ENCODE measurements around the gene GET3. TPM values are rescaled to one million over a fixed set of nuclear protein-coding genes. Genes with fewer than 3 reads are reported as not detected.
A peak's percentile ranks its signal among the peaks of the same experiment; 100 is the strongest.

Gene GET3
- total and polyA plus RNA-seq, 2 of the 13 experiments (the other 11 are each of a cell fraction or from before 2014, with no cell fraction given): 57.7 to 59.4 TPM

GRCh38 chr19:12782174-12782423 lies 44.8 kb downstream of the GET3 start (continued):
- TF ChIP-seq, protein P1, sequence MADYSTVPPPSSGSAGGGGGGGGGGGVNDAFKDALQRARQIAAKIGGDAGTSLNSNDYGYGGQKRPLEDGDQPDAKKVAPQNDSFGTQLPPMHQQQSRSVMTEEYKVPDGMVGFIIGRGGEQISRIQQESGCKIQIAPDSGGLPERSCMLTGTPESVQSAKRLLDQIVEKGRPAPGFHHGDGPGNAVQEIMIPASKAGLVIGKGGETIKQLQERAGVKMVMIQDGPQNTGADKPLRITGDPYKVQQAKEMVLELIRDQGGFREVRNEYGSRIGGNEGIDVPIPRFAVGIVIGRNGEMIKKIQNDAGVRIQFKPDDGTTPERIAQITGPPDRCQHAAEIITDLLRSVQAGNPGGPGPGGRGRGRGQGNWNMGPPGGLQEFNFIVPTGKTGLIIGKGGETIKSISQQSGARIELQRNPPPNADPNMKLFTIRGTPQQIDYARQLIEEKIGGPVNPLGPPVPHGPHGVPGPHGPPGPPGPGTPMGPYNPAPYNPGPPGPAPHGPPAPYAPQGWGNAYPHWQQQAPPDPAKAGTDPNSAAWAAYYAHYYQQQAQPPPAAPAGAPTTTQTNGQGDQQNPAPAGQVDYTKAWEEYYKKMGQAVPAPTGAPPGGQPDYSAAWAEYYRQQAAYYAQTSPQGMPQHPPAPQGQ (CRISPR knock-in tag; IDR thresholded peaks at IDR 0.05; ENCODE audit: borderline replicate concordance): no peak

DNA sequence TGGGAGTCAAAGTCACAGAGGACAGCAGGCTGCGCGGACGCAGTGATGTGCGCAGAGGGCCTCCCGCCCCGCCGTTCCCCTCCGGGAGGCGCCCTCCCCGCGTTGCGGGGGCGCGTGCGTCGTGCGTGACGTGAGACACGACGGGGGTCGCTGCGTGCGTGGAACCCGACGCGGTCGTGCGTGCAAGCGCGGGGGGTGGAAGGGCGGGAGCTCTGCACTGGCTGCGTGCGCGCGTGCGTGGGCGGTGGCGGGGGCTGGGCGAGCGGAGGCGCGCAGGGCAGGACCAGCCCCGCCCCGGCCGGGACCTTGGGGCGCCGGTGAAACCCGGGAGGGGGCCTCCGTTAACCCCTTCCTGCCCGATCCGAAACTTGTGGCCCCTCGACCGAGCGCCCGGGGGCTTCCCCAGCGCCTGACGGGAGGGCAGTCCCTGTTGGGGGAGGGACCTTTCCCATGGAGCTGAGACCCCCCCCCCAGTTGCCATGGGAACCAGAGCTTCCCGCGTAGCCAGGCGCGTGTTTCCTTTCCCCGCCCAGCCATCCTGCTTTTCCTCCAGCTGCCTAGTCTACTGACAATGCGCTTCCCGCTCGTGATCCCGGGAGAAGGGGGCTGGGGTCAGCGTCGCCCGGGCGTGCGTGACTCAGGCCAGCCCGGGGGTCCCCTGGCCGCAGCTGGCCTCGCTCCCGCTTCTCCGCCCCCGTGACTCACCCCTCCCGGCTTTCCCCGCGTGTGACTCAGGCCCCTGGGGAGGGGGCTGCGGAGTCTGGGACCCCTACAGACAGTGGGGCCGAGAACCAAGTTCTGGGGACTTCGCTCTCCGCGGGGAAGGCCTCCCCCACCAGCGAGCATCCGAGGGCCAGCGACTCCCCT lies 45.4 kb downstream of the GET3 start:
- H3K9ac ChIP-seq (ENCODE audit: insufficient read depth, low read depth, low read length): peak overlapping the region; percentile 14; the same call in 1 of the 2 replicates
- CTCF ChIA-PET (ENCODE audit: low intra/inter-chr PET ratio, low total read pairs): no interaction called here
- TF ChIP-seq PITX1 (CRISPR knock-in tag; IDR thresholded peaks at IDR 0.05) (no peak), BRCA1 (CRISPR knock-in tag; IDR thresholded peaks at IDR 0.05) (no peak), PAXIP1 (CRISPR knock-in tag; conservative IDR thresholded peaks at IDR 0.05) (peak; percentile 24; the same call in 1 of the 2 replicates), ZNF792 (CRISPR knock-in tag; IDR thresholded peaks at IDR 0.05) (no peak), SALL1 (CRISPR knock-in tag; IDR thresholded peaks at IDR 0.05) (peak; percentile 31; the same call in 1 of the 2 replicates), TCF12 (IDR thresholded peaks at IDR 0.05) (no peak), TCF12 (CRISPR knock-in tag; IDR thresholded peaks at IDR 0.05) (peak; percentile 45; the same call in 1 of the 2 replicates), PAX8 (CRISPR knock-in tag; IDR thresholded peaks at IDR 0.05; ENCODE audit: borderline replicate concordance) (no peak), ZNF143 (CRISPR knock-in tag; IDR thresholded peaks at IDR 0.05) (no peak), PHF21A (CRISPR knock-in tag; IDR thresholded peaks at IDR 0.05) (no peak), MAX (IDR thresholded peaks at IDR 0.05) (peak; percentile 4), KMT2B (CRISPR knock-in tag; IDR thresholded peaks at IDR 0.05) (no peak), TP53 (CRISPR knock-in tag; conservative IDR thresholded peaks at IDR 0.05) (no peak), TEAD3 (CRISPR knock-in tag; optimal IDR thresholded peaks at IDR 0.05; ENCODE audit: borderline replicate concordance) (no peak), CREB1 (IDR thresholded peaks at IDR 0.05) (peak; percentile 56), CREB1 (CRISPR knock-in tag; IDR thresholded peaks at IDR 0.05) (no peak), SIN3B (IDR thresholded peaks at IDR 0.05; ENCODE audit: low read length) (no peak), MIXL1 (CRISPR knock-in tag; IDR thresholded peaks at IDR 0.05) (no peak), HOXA9 (CRISPR knock-in tag; IDR thresholded peaks at IDR 0.05; ENCODE audit: borderline replicate concordance) (no peak), PHF20 (CRISPR knock-in tag; IDR thresholded peaks at IDR 0.05) (no peak)

More for the DNA sequence above, 45.4 kb downstream of the GET3 start:
- H3K27ac ChIP-seq (ENCODE audit: extremely low read length, insufficient read depth, low read length): no peak overlapping the region
- no peaks in the 10 kb centered on the region for H4K20me1 ChIP-seq (ENCODE audit: insufficient read depth, low read length)
- H2AFZ ChIP-seq (ENCODE audit: low read length): no peak overlapping the region
- H3K9me3 ChIP-seq (ENCODE audit: low read length): no peaks in the 10 kb centered on the region
- FAIRE-seq (no peak), DNase-seq (ENCODE audit: low spot score) (no peak), ATAC-seq (no peak)
- BruUV-seq (replicated peaks): no TSS peak
- peak overlapping the region; percentile 92 for H3K4me2 ChIP-seq (ENCODE audit: low read depth, low read length)
- H3K27me3 ChIP-seq (ENCODE audit: control insufficient read depth in 1 of 2, insufficient read depth in 2 of 2, low read length in 2 of 2): no peaks in the 10 kb centered on the region; a peak in 3 of 5 replicates
- intact Hi-C loops (cut with micrococcal nuclease; ENCODE audit: unreplicated experiment) (no loop called here), in situ Hi-C loops (cut with HindIII; ENCODE audit: extremely low pct_ligation_motif_present, low pct_unique_long_range_greater_than_20kb) (no loop called here)
- POLR2A ChIA-PET: interaction anchor here (0.9 to 3.9 kb wide), 4 partner anchors 10 to 49 kb away, joined by 3 to 38 read pairs (median 3); partner anchors contain the start of gene JUNB
- no peaks in the 10 kb centered on the region for H3K36me3 ChIP-seq (replicated peaks in 1 of 2; ENCODE audit: control insufficient read depth in 1 of 2, insufficient read depth in 2 of 2, low read length in 2 of 2)
- H3K4me1 ChIP-seq (ENCODE audit: insufficient read depth, low read length): peaks cover 79% of the 10 kb centered on the region
- H3K79me2 ChIP-seq (ENCODE audit: insufficient read depth, low read length): no peaks in the 10 kb centered on the region
- peak overlapping the region; percentile 25 to 73 (median 65) for H3K4me3 ChIP-seq (replicated peaks in 1 of 3; ENCODE audit: insufficient read depth in 1 of 3, low read depth in 2 of 3, low read length in 3 of 3)
- WGBS (ENCODE audit: low lambda C conversion rate): 2% methylated on average over 17 of the region's 88 CpGs

All from HepG2 (cell line).